Peyer's patch (tissue), 4 donors: Measurements from ENCODE around the gene GADL1.

Experiments used
- POLR2A ChIP-seq, 2 donors: fragments of 450-650 bp; IDR thresholded peaks; one replicate each; pipeline ENCODE4 v1.5.1; 2017; ENCODE audit warnings: antibody characterized with exemption in 2 of 2, mild to moderate bottlenecking in 2 of 2, moderate library complexity in 2 of 2
- TF ChIP-seq, protein P1 (sequence below), 6 experiments: fragments of 450-650 bp in 4 of 6; fragments of 200-600 bp in 2 of 6; sonication (generic) in 1 of 6; IDR thresholded peaks; one replicate each; pipeline ENCODE4 v1.5.1; 2017 to 2019; ENCODE audit warnings: antibody characterized with exemption in 6 of 6, mild to moderate bottlenecking in 3 of 6, moderate library complexity in 1 of 6

- TF ChIP-seq, protein P1, sequence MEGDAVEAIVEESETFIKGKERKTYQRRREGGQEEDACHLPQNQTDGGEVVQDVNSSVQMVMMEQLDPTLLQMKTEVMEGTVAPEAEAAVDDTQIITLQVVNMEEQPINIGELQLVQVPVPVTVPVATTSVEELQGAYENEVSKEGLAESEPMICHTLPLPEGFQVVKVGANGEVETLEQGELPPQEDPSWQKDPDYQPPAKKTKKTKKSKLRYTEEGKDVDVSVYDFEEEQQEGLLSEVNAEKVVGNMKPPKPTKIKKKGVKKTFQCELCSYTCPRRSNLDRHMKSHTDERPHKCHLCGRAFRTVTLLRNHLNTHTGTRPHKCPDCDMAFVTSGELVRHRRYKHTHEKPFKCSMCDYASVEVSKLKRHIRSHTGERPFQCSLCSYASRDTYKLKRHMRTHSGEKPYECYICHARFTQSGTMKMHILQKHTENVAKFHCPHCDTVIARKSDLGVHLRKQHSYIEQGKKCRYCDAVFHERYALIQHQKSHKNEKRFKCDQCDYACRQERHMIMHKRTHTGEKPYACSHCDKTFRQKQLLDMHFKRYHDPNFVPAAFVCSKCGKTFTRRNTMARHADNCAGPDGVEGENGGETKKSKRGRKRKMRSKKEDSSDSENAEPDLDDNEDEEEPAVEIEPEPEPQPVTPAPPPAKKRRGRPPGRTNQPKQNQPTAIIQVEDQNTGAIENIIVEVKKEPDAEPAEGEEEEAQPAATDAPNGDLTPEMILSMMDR (IDR thresholded peaks at IDR 0.05), result no peak
- TF ChIP-seq POLR2A (IDR thresholded peaks at IDR 0.05), result no peak
Measured at GRCh38 chr3:30760737-30761136, 133.7 kb downstream of the GADL1 start.
